ENCODE data around the gene PCED1B.

GRCh38 chr12:47122602-47123001 lies 43.2 kb downstream of the PCED1B start:
- TF ChIP-seq CTCF (IDR thresholded peaks at IDR 0.05) (no peak), EZH2 (IDR thresholded peaks at IDR 0.05; ENCODE audit: borderline replicate concordance, insufficient read depth, low read depth, low read length, poor library complexity, severe bottlenecking) (no peak)
